IMR-90 (cell line): ENCODE results near the gene GZF1. TPM values are rescaled to one million over a fixed set of nuclear protein-coding genes. Genes with fewer than 3 reads are reported as not detected.

Experiments used
- ATAC-seq: fragments of 200-7000 bp; cut with Tn5 transposase; 2 replicates; pipeline ENCODE4 v1.9.1; 2020; ENCODE audit warnings: low read depth, mild to moderate bottlenecking, moderate library complexity
- BruUV-seq: library from RNA; stranded (reverse); fragments of 400-500 nt; replicated peaks from 2 replicates; lab custom pipeline; 2021; lab: Mats Ljungman, UMichigan
- CTCF ChIA-PET: fragments of 300-600 bp; formaldehyde crosslinking; extraction: SDS; loops from one replicate; lab custom pipeline; 2021; ENCODE audit warnings: antibody characterized with exemption; lab: Yijun Ruan, JAX
- POLR2A ChIA-PET: fragments of 300-600 bp; sonication (Branson Sonifier 250); formaldehyde crosslinking; loops from one replicate; lab custom pipeline; 2022; ENCODE audit warnings: antibody characterized with exemption; ENCODE audit not compliant: unreplicated experiment; lab: Charles Lee
- DNase-seq: peaks from one replicate; pipeline ENCODE4 v3.0.0; 2013
- H2AFZ ChIP-seq: replicated peaks from 2 replicates; pipeline ENCODE3; 2013; ENCODE audit warnings: low read length, mild to moderate bottlenecking; ENCODE audit not compliant: poor library complexity
- H2AK5ac ChIP-seq: 2 replicates; pipeline ENCODE4 v1.6.1; 2013; ENCODE audit warnings: low read depth, low read length, inconsistent platforms
- H2AK9ac ChIP-seq: replicated peaks from 2 replicates; pipeline ENCODE3; 2013; ENCODE audit warnings: mild to moderate bottlenecking, low read depth, low read length, moderate library complexity; ENCODE audit not compliant: poor library complexity
- H2BK120ac ChIP-seq: 2 replicates; pipeline ENCODE4 v1.6.1; 2013; ENCODE audit warnings: low read depth, low read length, inconsistent platforms
- H2BK15ac ChIP-seq: 3 replicates; pipeline ENCODE4 v1.6.1; 2013; ENCODE audit warnings: low read depth, low read length, inconsistent platforms
- H2BK20ac ChIP-seq: 2 replicates; pipeline ENCODE4 v1.6.1; 2013; ENCODE audit warnings: low read depth, mild to moderate bottlenecking, inconsistent platforms, low read length, moderate library complexity
- H2BK5ac ChIP-seq: 2 replicates; pipeline ENCODE4 v1.6.1; 2013; ENCODE audit warnings: mild to moderate bottlenecking, low read depth, low read length, inconsistent platforms; ENCODE audit not compliant: poor library complexity, severe bottlenecking
- H3K14ac ChIP-seq: replicated peaks from 2 replicates; pipeline ENCODE4 v1.6.1; 2013; ENCODE audit warnings: low read depth, low read length, inconsistent platforms
- H3K18ac ChIP-seq: 2 replicates; pipeline ENCODE4 v1.6.1; 2013; ENCODE audit warnings: low read depth, low read length, control low read depth
- H3K23ac ChIP-seq: 2 replicates; pipeline ENCODE4 v1.6.1; 2013; ENCODE audit warnings: low read depth, low read length, inconsistent platforms
- H3K27ac ChIP-seq: 2 replicates; pipeline ENCODE4 v1.5.1; 2013; ENCODE audit warnings: mild to moderate bottlenecking, control low read depth, low read length; ENCODE audit not compliant: insufficient read depth
- H3K27me3 ChIP-seq: 2 replicates; pipeline ENCODE4 v1.6.1; 2013; ENCODE audit warnings: low read length; ENCODE audit not compliant: control insufficient read depth, insufficient read depth
- H3K36me3 ChIP-seq: 2 replicates; pipeline ENCODE4 v1.6.1; 2013; ENCODE audit warnings: low read length, mixed read lengths; ENCODE audit not compliant: control insufficient read depth, insufficient read depth
- H3K4ac ChIP-seq: 2 replicates; pipeline ENCODE4 v1.6.1; 2013; ENCODE audit warnings: low read depth, low read length, inconsistent platforms
- H3K4me1 ChIP-seq: 2 replicates; pipeline ENCODE4 v1.6.1; 2013; ENCODE audit warnings: low read length, mixed read lengths; ENCODE audit not compliant: control insufficient read depth, insufficient read depth
- H3K4me2 ChIP-seq: 2 replicates; pipeline ENCODE4 v1.6.1; 2013; ENCODE audit warnings: low read depth, mild to moderate bottlenecking, control low read depth, low read length, moderate library complexity
- H3K4me3 ChIP-seq: 2 replicates; pipeline ENCODE4 v1.5.1; 2013; ENCODE audit warnings: low read depth, mild to moderate bottlenecking, control low read depth, low read length, moderate library complexity; ENCODE audit not compliant: insufficient read depth
- H3K56ac ChIP-seq: 2 replicates; pipeline ENCODE4 v1.6.1; 2013; ENCODE audit warnings: low read length, inconsistent platforms; ENCODE audit not compliant: insufficient read depth; ENCODE audit errors: extremely low read depth
- H3K79me1 ChIP-seq, 2 experiments: 2 replicates each; pipeline ENCODE4 v1.6.1; 2013; ENCODE audit warnings: low read length in 2 of 2, inconsistent platforms in 1 of 2, low read depth in 1 of 2
- H3K9ac ChIP-seq: 2 replicates; pipeline ENCODE4 v1.6.1; 2013; ENCODE audit warnings: low read depth, low read length, control low read depth
- H3K9me1 ChIP-seq: 2 replicates; pipeline ENCODE4 v1.6.1; 2013; ENCODE audit warnings: low read length, inconsistent platforms; ENCODE audit not compliant: insufficient read depth
- H3K9me3 ChIP-seq: 2 replicates; pipeline ENCODE4 v1.6.1; 2013; ENCODE audit warnings: low read length; ENCODE audit not compliant: control insufficient read depth, insufficient read depth
- H4K20me1 ChIP-seq: 2 replicates; pipeline ENCODE4 v1.6.1; 2013; ENCODE audit warnings: low read length, inconsistent platforms; ENCODE audit not compliant: insufficient read depth
- H4K5ac ChIP-seq: 2 replicates; pipeline ENCODE4 v1.6.1; 2013; ENCODE audit warnings: mild to moderate bottlenecking, low read depth, low read length, control low read depth
- H4K8ac ChIP-seq, 2 experiments: 2 replicates each; pipeline ENCODE4 v1.6.1; 2013; ENCODE audit warnings: low read depth in 2 of 2, low read length in 2 of 2, control low read depth in 1 of 2, inconsistent platforms in 1 of 2
- H4K91ac ChIP-seq: 2 replicates; pipeline ENCODE4 v1.6.1; 2013; ENCODE audit warnings: low read depth, low read length, inconsistent platforms; ENCODE audit not compliant: insufficient read depth
- BHLHE40 ChIP-seq: fragments of 150-350 bp; IDR thresholded peaks from 2 replicates; pipeline ENCODE4 v1.6.1; 2016; ENCODE audit warnings: mild to moderate bottlenecking, low read depth, low read length
- CEBPB ChIP-seq: IDR thresholded peaks from 2 replicates; pipeline ENCODE4 v1.6.1; 2012; ENCODE audit warnings: low read depth, low read length, improper control_type of control experiment
- MAFK ChIP-seq: IDR thresholded peaks from 2 replicates; pipeline ENCODE4 v1.6.1; 2012; ENCODE audit warnings: low read depth, low read length, improper control_type of control experiment
- POLR2A ChIP-seq: IDR thresholded peaks from 2 replicates; pipeline ENCODE4 v1.6.1; 2012; ENCODE audit warnings: mild to moderate bottlenecking, low read depth, low read length
- RCOR1 ChIP-seq: IDR thresholded peaks from 2 replicates; pipeline ENCODE4 v1.6.1; 2012; ENCODE audit warnings: mild to moderate bottlenecking, low read length, improper control_type of control experiment; ENCODE audit not compliant: insufficient replicate concordance
- RFX5 ChIP-seq: IDR thresholded peaks from 2 replicates; pipeline ENCODE4 v1.8.0; 2012; ENCODE audit warnings: low read depth, mild to moderate bottlenecking, low read length, moderate library complexity
- WGBS, 2 experiments: methylation state at CpG; one replicate each; pipeline versions ENCODE4 v1.1.5 to v1.1.7; 2013; ENCODE audit warnings: missing lambda C conversion rate in 2 of 2; ENCODE audit not compliant: insufficient read length in 1 of 2; ENCODE audit errors: extremely low coverage in 2 of 2; 5-methylcytosine and 5-hydroxymethylcytosine counted together
- dilution Hi-C: fragments of 300-500 bp; cut with HindIII; formaldehyde crosslinking; loops from one replicate; pipeline ENCODE4 v1.14.3; 2018; ENCODE audit warnings: low sequenced_read_pairs; ENCODE audit not compliant: unreplicated experiment
- in situ Hi-C: fragments of 300-500 bp; cut with MboI; formaldehyde crosslinking; loops from 3 replicates; pipeline ENCODE4 v1.14.3; 2019; ENCODE audit warnings: low sequenced_read_pairs, inconsistent platforms, mixed read lengths
- intact Hi-C: fragments of 100-400 bp; cut with micrococcal nuclease; formaldehyde crosslinking; loops from 2 replicates; pipeline ENCODE4 v1.10.0; 2022
- polyA plus RNA-seq, 3 experiments: library from polyadenylated mRNA; depleted of rRNA; stranded (reverse); fragments of >200 nt; gene quantifications; 2 replicates each; pipeline ENCODE4 v1.2.3, GENCODE V29; 2012; ENCODE audit warnings: low replicate concordance in 1 of 3
- total RNA-seq: library from RNA; depleted of rRNA; stranded (reverse); fragments of >200 nt; gene quantifications from 2 replicates; pipeline ENCODE4 v1.2.3, GENCODE V29; 2012

Gene GZF1
- total and polyA plus RNA-seq, 2 of the 4 experiments (the other 2 are of a cell fraction): 23.7 to 24.7 TPM

- Histone ChIP-seq H3K79me1 (peaks cover 15 to 47% of the 10 kb centered on the region in 2 experiments; a peak in 3 of 4 replicates), H4K8ac (peak overlapping the region; percentile 91 to 99), H2BK20ac (peak overlapping the region; percentile 60; the same call in 1 of the 2 replicates), H2BK120ac (peak overlapping the region; percentile 74), H3K56ac (peak overlapping the region; percentile 86), H3K23ac (peak overlapping the region; percentile 99), H4K5ac (peak overlapping the region; percentile 56), H3K14ac (peak overlapping the region; percentile 99), H2AFZ (peak overlapping the region; percentile 93), H2AK5ac (peak overlapping the region; percentile 77), H3K36me3 (peaks cover 17% of the 10 kb centered on the region), H2BK5ac (peak overlapping the region; percentile 87), H3K27me3 (no peaks in the 10 kb centered on the region), H3K27ac (peak overlapping the region; percentile 83), H3K9me3 (no peaks in the 10 kb centered on the region), H3K4ac (peak overlapping the region; percentile 91), H3K4me1 (peaks cover 11% of the 10 kb centered on the region), H2AK9ac (peak overlapping the region; percentile 71), H3K9me1 (peaks cover 9% of the 10 kb centered on the region), H4K20me1 (peaks cover 27% of the 10 kb centered on the region), H3K18ac (peak overlapping the region; percentile 8), H3K9ac (peak overlapping the region; percentile 78), H2BK15ac (peak overlapping the region; percentile 66; the same call in 1 of the 3 replicates), H3K4me3 (peak overlapping the region; percentile 63), H3K4me2 (peak overlapping the region; percentile 65), H4K91ac (peak overlapping the region; percentile 82)
- ChIA-PET CTCF (no interaction called here), POLR2A (interaction anchor here (1.0 kb wide), 1 partner anchor 11 kb away, joined by 4 read pairs; the partner anchor contains the start of gene NXT1)
- intact Hi-C loops (loop anchor here (1.0 to 5.0 kb wide), 2 partner anchors 60 to 276 kb away; partner anchors contain the start of genes CST3 and NAPB), in situ Hi-C loops (no loop called here), dilution Hi-C loops (no loop called here)
- ATAC-seq: no peak
- peak; percentile 24 for DNase-seq
- BruUV-seq: no TSS peak
- TF ChIP-seq POLR2A: peak; percentile 5; the same call in 1 of the 2 replicates
- no peak for TF ChIP-seq RFX5
- TF ChIP-seq RCOR1: no peak
- peak; percentile 85 for TF ChIP-seq MAFK
- peak; percentile 85 for TF ChIP-seq CEBPB
- TF ChIP-seq BHLHE40: no peak
- WGBS, 2 experiments: 18% methylated on average over 3 of the region's 8 CpGs; no CpG with 5 or more reads in 1 of the 2 experiments
These were observed 885 bp upstream of the GZF1 start for GRCh38 chr20:23361119-23361475.
